K562 (cell line): Measurements from ENCODE around the gene TRUB2.

Experiments
- BRF2 ChIP-seq: IDR thresholded peaks from 3 replicates; pipeline ENCODE4 v1.6.1; 2011; ENCODE audit warnings: borderline replicate concordance, mild to moderate bottlenecking; ENCODE audit not compliant: insufficient read length, insufficient read depth
- DNMT1 ChIP-seq: fragments of 450-650 bp; IDR thresholded peaks from 2 replicates; pipeline ENCODE4 v1.6.1; 2016; ENCODE audit warnings: antibody characterized with exemption, mild to moderate bottlenecking
- EP300 ChIP-seq: IDR thresholded peaks from 2 replicates; pipeline ENCODE4 v1.6.1; 2012; ENCODE audit warnings: low read length, improper control_type of control experiment
- ERF ChIP-seq: fragments of 450-650 bp; formaldehyde crosslinking; IDR thresholded peaks from 2 replicates; pipeline ENCODE4 v1.4.0; 2020; ENCODE audit warnings: mild to moderate bottlenecking, mixed read lengths
- EWSR1 ChIP-seq: fragments of 450-650 bp; IDR thresholded peaks from 2 replicates; pipeline ENCODE4 v1.6.1; 2018; ENCODE audit warnings: borderline replicate concordance, mild to moderate bottlenecking, low read depth, moderate library complexity; ENCODE audit not compliant: partially characterized antibody
- FOS ChIP-seq: IDR thresholded peaks from 3 replicates; pipeline ENCODE4 v1.6.1; 2011; ENCODE audit not compliant: insufficient read length; ENCODE audit errors: extremely low read depth
- GABPA ChIP-seq: fragments of 200-800 bp; sonication (Bioruptor generic); conservative IDR thresholded peaks from 2 replicates; pipeline ENCODE4 v1.6.1; 2016; ENCODE audit warnings: low read depth, missing genetic modification characterization, missing compliant biosample characterization
- IRF2 ChIP-seq: sonication (generic); formaldehyde crosslinking; IDR thresholded peaks from 2 replicates; pipeline ENCODE4 v1.8.1; 2022; ENCODE audit warnings: mild to moderate bottlenecking, missing genetic modification reagents
- KDM5B ChIP-seq: fragments of 200-600 bp; sonication (generic); IDR thresholded peaks from 2 replicates; pipeline ENCODE4 v1.6.1; 2012; ENCODE audit warnings: low read depth, mild to moderate bottlenecking, moderate library complexity, low read length, control low read depth, inconsistent platforms; ENCODE audit not compliant: insufficient replicate concordance
- POLR2A ChIP-seq: fragments of 450-650 bp; conservative IDR thresholded peaks from 2 replicates; pipeline ENCODE4 v1.6.1; 2016
- RCOR1 ChIP-seq, 2 experiments: IDR thresholded peaks; 2 replicates each; pipeline ENCODE4 v1.6.1; 2012; ENCODE audit warnings: low read depth in 2 of 2, low read length in 2 of 2, borderline replicate concordance in 1 of 2, improper control_type of control experiment in 1 of 2
- SIX5 ChIP-seq, 2 experiments: IDR thresholded peaks; 2 replicates each; pipeline ENCODE4 v1.6.1; 2011; ENCODE audit warnings: low read length in 2 of 2, borderline replicate concordance in 1 of 2, low read depth in 1 of 2, mild to moderate bottlenecking in 1 of 2, moderate library complexity in 1 of 2; ENCODE audit not compliant: insufficient read depth in 1 of 2
- USF2 ChIP-seq: sonication (generic); formaldehyde crosslinking; IDR thresholded peaks from 2 replicates; pipeline ENCODE4 v1.5.0; 2020; ENCODE audit warnings: missing genetic modification reagents
- ZNF318 ChIP-seq, 2 experiments: fragments of 450-650 bp; IDR thresholded peaks; 2 replicates each; pipeline ENCODE4 v1.6.1; 2016; ENCODE audit warnings: mild to moderate bottlenecking in 2 of 2, borderline replicate concordance in 1 of 2, low read depth in 1 of 2, moderate library complexity in 1 of 2

DNA sequence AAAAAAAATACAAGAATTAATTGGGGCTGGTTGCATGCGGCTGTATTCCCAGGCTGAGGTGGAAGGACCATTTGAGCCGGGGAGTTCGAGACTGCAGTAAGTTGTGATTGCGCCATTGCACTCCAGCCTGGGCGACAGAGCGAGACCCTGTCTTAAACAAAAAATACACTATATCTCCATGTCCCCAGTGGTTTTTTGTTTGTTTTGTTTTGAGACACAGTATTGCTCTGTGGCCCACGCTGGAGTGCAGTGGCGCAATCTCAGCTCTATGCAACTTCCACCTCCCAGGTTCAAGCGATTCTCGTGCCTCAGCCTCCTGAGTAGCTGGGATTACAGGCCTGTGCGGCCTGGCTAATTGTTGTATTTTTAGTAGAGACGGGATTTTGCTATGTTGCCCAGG lies 1.5 kb upstream of the TRUB2 start:
- TF ChIP-seq DNMT1 = no peak
- TF ChIP-seq FOS = no peak
- no peak for TF ChIP-seq ERF (CRISPR knock-in tag)
- no peak for TF ChIP-seq RCOR1 (IDR thresholded peaks at IDR 0.05; ENCODE audit: borderline replicate concordance in 1 of 2, low read depth in 2 of 2, low read length in 2 of 2)
- TF ChIP-seq POLR2A = no peak
- TF ChIP-seq ZNF318 (IDR thresholded peaks at IDR 0.05; ENCODE audit: borderline replicate concordance in 1 of 2, low read depth in 1 of 2) = no peak
- no peak for TF ChIP-seq KDM5B
- no peak for TF ChIP-seq BRF2
- no peak for TF ChIP-seq USF2 (CRISPR knock-in tag)
- no peak for TF ChIP-seq EWSR1
- TF ChIP-seq GABPA = no peak
- no peak for TF ChIP-seq EP300
- no peak for TF ChIP-seq IRF2 (CRISPR knock-in tag)
- no peak for TF ChIP-seq SIX5 (IDR thresholded peaks at IDR 0.05; ENCODE audit: borderline replicate concordance in 1 of 2, insufficient read depth in 1 of 2, low read depth in 1 of 2, low read length in 2 of 2)
